ENCODE measurements around the gene METTL25B.

DNA sequence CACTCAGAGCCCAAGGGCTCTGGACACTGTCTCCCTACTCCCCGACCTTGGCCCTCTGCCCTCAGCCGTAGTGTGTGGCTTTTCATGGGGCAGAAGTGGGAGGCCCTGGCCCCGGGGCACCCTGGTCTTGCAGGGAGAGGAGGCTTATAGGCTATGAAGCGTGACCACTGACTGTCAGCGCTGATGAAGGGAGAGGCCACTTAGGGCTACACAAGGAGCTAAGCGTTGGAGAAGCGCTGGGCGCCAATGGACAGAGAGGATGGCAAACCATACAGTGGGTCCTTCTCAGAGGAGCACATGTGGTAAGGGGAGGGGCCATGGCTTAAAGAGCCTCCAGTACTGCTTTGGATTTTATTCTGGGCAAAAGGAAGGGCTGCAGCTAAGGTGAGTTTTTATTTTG is 30.8 kb upstream of the METTL25B start:
- no peak for TF ChIP-seq NFE2L2 (IDR thresholded peaks at IDR 0.05; ENCODE audit: low read depth, low read length)
- no peak for TF ChIP-seq CTCF (conservative IDR thresholded peaks at IDR 0.05; ENCODE audit: low read depth, low read length)

Measured in IMR-90 (cell line).